ENCODE results near the gene RXRA.

The RXRA gene

GRCh38 chr9:134325096-134325812 lies 1.0 kb upstream of the RXRA start:
- DNase-seq: no peak

GRCh38 chr9:134326724-134327601 lies 708 bp downstream of the RXRA start:
- no peak for DNase-seq

- no peak for DNase-seq
Measured at GRCh38 chr9:134327671-134328231, 1.5 kb downstream of the RXRA start.

- DNase-seq: no peak
Measured at GRCh38 chr9:134328341-134328840, 2.1 kb downstream of the RXRA start.

GRCh38 chr9:134328841-134329575 lies 2.8 kb downstream of the RXRA start:
- DNase-seq: no peak

GRCh38 chr9:134329576-134329855 lies 3.3 kb downstream of the RXRA start:
- no peak for DNase-seq

GRCh38 chr9:134329886-134330285 lies 3.6 kb downstream of the RXRA start:
- no peak for DNase-seq

- no peak for DNase-seq
Measured at GRCh38 chr9:134330590-134330989, 4.3 kb downstream of the RXRA start.

GRCh38 chr9:134331186-134332025 lies 5.2 kb downstream of the RXRA start:
- no peak for DNase-seq

GRCh38 chr9:134332266-134332665 lies 6.0 kb downstream of the RXRA start:
- no peak for DNase-seq

GRCh38 chr9:134332841-134333233 lies 6.6 kb downstream of the RXRA start:
- DNase-seq: no peak

GRCh38 chr9:134333234-134333873 lies 7.1 kb downstream of the RXRA start:
- DNase-seq: no peak

- no peak for DNase-seq
Measured at GRCh38 chr9:134333874-134334581, 7.8 kb downstream of the RXRA start.

GRCh38 chr9:134335061-134335460 lies 8.8 kb downstream of the RXRA start:
- DNase-seq: no peak

- DNase-seq: no peak
Measured at GRCh38 chr9:134335486-134336220, 9.4 kb downstream of the RXRA start.

GRCh38 chr9:134336228-134336627 lies 10.0 kb downstream of the RXRA start:
- no peak for DNase-seq

- DNase-seq: no peak
Measured at GRCh38 chr9:134336924-134337323, 10.7 kb downstream of the RXRA start.

GRCh38 chr9:134337469-134337868 lies 11.2 kb downstream of the RXRA start:
- DNase-seq: no peak

GRCh38 chr9:134338394-134339182 lies 12.3 kb downstream of the RXRA start:
- DNase-seq: no peak
